Mesodermal cell (in vitro differentiated cells): ENCODE data around the gene PCCB.
"Not testable (repeated sequence)": the region's sequence is repeated elsewhere in the genome, so short reads cannot be mapped to it uniquely, and the experiment has no call there.

Source experiments
- H3K27ac ChIP-seq: 2 replicates; pipeline ENCODE4 v1.7.0; 2013; ENCODE audit warnings: mild to moderate bottlenecking, low read depth, low read length, moderate library complexity; ENCODE audit not compliant: severe bottlenecking
- H3K36me3 ChIP-seq: 2 replicates; pipeline ENCODE4 v1.7.1; 2013; ENCODE audit warnings: mild to moderate bottlenecking, low read length, moderate library complexity; ENCODE audit not compliant: control insufficient read depth, insufficient read depth
- H3K4me1 ChIP-seq: one replicate; pipeline ENCODE4 v1.7.1; 2013; ENCODE audit warnings: mild to moderate bottlenecking, low read length; ENCODE audit not compliant: insufficient read depth, control insufficient read depth, poor library complexity, severe bottlenecking
- H3K4me3 ChIP-seq: 2 replicates; pipeline ENCODE4 v1.7.0; 2013; ENCODE audit warnings: low read length, control low read depth, mild to moderate bottlenecking; ENCODE audit not compliant: insufficient read depth, poor library complexity, severe bottlenecking; ENCODE audit errors: extremely low read depth
- H3K9me3 ChIP-seq: 2 replicates; pipeline ENCODE4 v1.7.1; 2013; ENCODE audit warnings: mild to moderate bottlenecking, low read length, moderate library complexity; ENCODE audit not compliant: control insufficient read depth
- WGBS, 2 experiments: methylation state at CpG; one replicate each; pipeline ENCODE4 v1.1.5; 2013; ENCODE audit warnings: missing lambda C conversion rate in 2 of 2; ENCODE audit not compliant: insufficient coverage in 2 of 2; 5-methylcytosine and 5-hydroxymethylcytosine counted together

The PCCB gene

GRCh38 chr3:136311968-136312367 is 61.8 kb downstream of the PCCB start:
- H3K36me3 ChIP-seq: peaks cover 4% of the 10 kb centered on the region
- H3K9me3 ChIP-seq: peaks cover under 1% of the 10 kb centered on the region
- H3K4me3 ChIP-seq: no peak overlapping the region
- no peaks in the 10 kb centered on the region for H3K4me1 ChIP-seq
- H3K27ac ChIP-seq: no peak overlapping the region
- WGBS, 2 experiments: 88% methylated on average over 4 of the region's 5 CpGs; no CpG with 5 or more reads in 1 of the 2 experiments

- H3K9me3 ChIP-seq: peaks cover 15% of the 10 kb centered on the region
- no peak overlapping the region for H3K4me3 ChIP-seq
- H3K4me1 ChIP-seq: no peaks in the 10 kb centered on the region
- H3K27ac ChIP-seq: no peak overlapping the region
- 90 to 91% methylated on average over 3 to 4 of the region's 5 CpGs for WGBS, 2 experiments
- peaks cover 26% of the 10 kb centered on the region for H3K36me3 ChIP-seq
These were observed 76.2 kb downstream of the PCCB start for GRCh38 chr3:136326316-136326715.

GRCh38 chr3:136327671-136328070 is 77.5 kb downstream of the PCCB start:
- Histone ChIP-seq H3K36me3 (peaks cover 28% of the 10 kb centered on the region), H3K27ac (no peak overlapping the region), H3K9me3 (peaks cover 5% of the 10 kb centered on the region), H3K4me3 (no peak overlapping the region), H3K4me1 (no peaks in the 10 kb centered on the region)
- 83 to 95% methylated on average over 1 to 2 of the region's 5 CpGs for WGBS, 2 experiments

GRCh38 chr3:136329593-136329992 is 79.5 kb downstream of the PCCB start:
- H3K27ac ChIP-seq: no peak overlapping the region
- H3K4me3 ChIP-seq: no peak overlapping the region
- H3K36me3 ChIP-seq: peaks cover 39% of the 10 kb centered on the region
- no peaks in the 10 kb centered on the region for H3K9me3 ChIP-seq
- WGBS, 2 experiments: 88 to 95% methylated on average over 4 of the region's 5 CpGs
- H3K4me1 ChIP-seq: no peaks in the 10 kb centered on the region

GRCh38 chr3:136330900-136331299 is 80.8 kb downstream of the PCCB start:
- Histone ChIP-seq H3K27ac (no peak overlapping the region), H3K9me3 (no peaks in the 10 kb centered on the region), H3K36me3 (peaks cover 46% of the 10 kb centered on the region), H3K4me1 (no peaks in the 10 kb centered on the region), H3K4me3 (no peak overlapping the region)
- WGBS, 2 experiments: 82 to 100% methylated on average over 1 to 3 of the region's 5 CpGs

GRCh38 chr3:136332302-136332701 is 82.2 kb downstream of the PCCB start:
- WGBS, 2 experiments: no CpG with 5 or more reads among the region's 1 CpG
- Histone ChIP-seq H3K36me3 (peaks cover 44% of the 10 kb centered on the region), H3K4me3 (no peak overlapping the region), H3K9me3 (no peaks in the 10 kb centered on the region), H3K27ac (no peak overlapping the region), H3K4me1 (no peaks in the 10 kb centered on the region)

- Histone ChIP-seq H3K36me3 (peaks cover 43% of the 10 kb centered on the region), H3K27ac (no peak overlapping the region), H3K4me1 (no peaks in the 10 kb centered on the region), H3K9me3 (no peaks in the 10 kb centered on the region), H3K4me3 (no peak overlapping the region)
These were observed 82.6 kb downstream of the PCCB start for GRCh38 chr3:136332776-136333175.

- Histone ChIP-seq H3K27ac (no peak overlapping the region), H3K36me3 (peaks cover 57% of the 10 kb centered on the region), H3K9me3 (no peaks in the 10 kb centered on the region)
These were observed 84.1 kb downstream of the PCCB start for GRCh38 chr3:136334209-136334608.

GRCh38 chr3:136334726-136335125 is 84.6 kb downstream of the PCCB start:
- not testable (repeated sequence) for H3K4me3 ChIP-seq, H3K27ac ChIP-seq, H3K9me3 ChIP-seq, H3K4me1 ChIP-seq
- whole genome bisulfite sequencing, 2 experiments: 90 to 98% methylated on average over 2 to 3 of the region's 6 CpGs
- peaks cover 62% of the 10 kb centered on the region for H3K36me3 ChIP-seq

More at GRCh38 chr3:136334209-136334608, 84.1 kb downstream of the PCCB start:
- Histone ChIP-seq H3K4me1 (no peaks in the 10 kb centered on the region), H3K4me3 (no peak overlapping the region)

GRCh38 chr3:136336329-136337100 is 86.4 kb downstream of the PCCB start:
- H3K4me1 ChIP-seq: no peaks in the 10 kb centered on the region
- H3K4me3 ChIP-seq: no peak overlapping the region
- no peaks in the 10 kb centered on the region for H3K9me3 ChIP-seq
- peaks cover 79% of the 10 kb centered on the region for H3K36me3 ChIP-seq
- WGBS, 2 experiments: 93 to 100% methylated on average over 1 to 2 of the region's 4 CpGs
- no peak overlapping the region for H3K27ac ChIP-seq

GRCh38 chr3:136343446-136343845 is 93.3 kb downstream of the PCCB start:
- peaks cover 44% of the 10 kb centered on the region for H3K36me3 ChIP-seq

More at GRCh38 chr3:136343446-136343845, 93.3 kb downstream of the PCCB start:
- WGBS, 2 experiments: 100% methylated on average over 1 of the region's 2 CpGs
- peaks cover 7% of the 10 kb centered on the region for H3K4me1 ChIP-seq
- peak overlapping the region; percentile 75 for H3K27ac ChIP-seq
- H3K9me3 ChIP-seq: no peaks in the 10 kb centered on the region
- H3K4me3 ChIP-seq: no peak overlapping the region
